Measurements from ENCODE around the gene ARHGAP31.
"Not testable (repeated sequence)": the region's sequence is repeated elsewhere in the genome, so short reads cannot be mapped to it uniquely, and the experiment has no call there.

ARHGAP31 gene

GRCh38 chr3:119315600-119316312, 21.6 kb downstream of the ARHGAP31 start:
- DNase-seq (ENCODE audit: extremely low spot score, insufficient read length, low read depth) = no peak
- no peak for FAIRE-seq

- DNase-seq (ENCODE audit: extremely low spot score, insufficient read length, low read depth) (no peak), FAIRE-seq (no peak)
Measured at GRCh38 chr3:119316313-119316670, 22.1 kb downstream of the ARHGAP31 start.

- DNase-seq (ENCODE audit: extremely low spot score, insufficient read length, low read depth) (no peak), FAIRE-seq (no peak)
Measured at GRCh38 chr3:119318876-119319275, 24.7 kb downstream of the ARHGAP31 start.

GRCh38 chr3:119319311-119319710, 25.1 kb downstream of the ARHGAP31 start:
- FAIRE-seq = no peak

GRCh38 chr3:119320785-119321184, 26.6 kb downstream of the ARHGAP31 start:
- peak; percentile 66 for FAIRE-seq
- not testable (repeated sequence) for DNase-seq (ENCODE audit: extremely low spot score, insufficient read length, low read depth)

More at GRCh38 chr3:119319311-119319710, 25.1 kb downstream of the ARHGAP31 start:
- DNase-seq (ENCODE audit: extremely low spot score, insufficient read length, low read depth) = no peak

GRCh38 chr3:119322021-119322834, 28.0 kb downstream of the ARHGAP31 start:
- FAIRE-seq (peak; percentile 5), DNase-seq (ENCODE audit: extremely low spot score, insufficient read length, low read depth) (no peak)

- peak; percentile 97 for FAIRE-seq
- peak; percentile 76 for DNase-seq (ENCODE audit: extremely low spot score, insufficient read length, low read depth)
Measured at GRCh38 chr3:119322835-119323722, 28.9 kb downstream of the ARHGAP31 start.

GRCh38 chr3:119323723-119324085, 29.5 kb downstream of the ARHGAP31 start:
- FAIRE-seq = no peak

GRCh38 chr3:119324899-119325298, 30.7 kb downstream of the ARHGAP31 start:
- FAIRE-seq (peak; percentile 78), DNase-seq (ENCODE audit: extremely low spot score, insufficient read length, low read depth) (no peak)

More at GRCh38 chr3:119323723-119324085, 29.5 kb downstream of the ARHGAP31 start:
- no peak for DNase-seq (ENCODE audit: extremely low spot score, insufficient read length, low read depth)

GRCh38 chr3:119326976-119327375, 32.8 kb downstream of the ARHGAP31 start:
- FAIRE-seq (peak; percentile 60), DNase-seq (ENCODE audit: extremely low spot score, insufficient read length, low read depth) (no peak)

GRCh38 chr3:119329551-119329950, 35.4 kb downstream of the ARHGAP31 start:
- DNase-seq (ENCODE audit: extremely low spot score, insufficient read length, low read depth) = no peak
- no peak for FAIRE-seq

- FAIRE-seq (no peak), DNase-seq (ENCODE audit: extremely low spot score, insufficient read length, low read depth) (no peak)
Measured at GRCh38 chr3:119330181-119330580, 36.0 kb downstream of the ARHGAP31 start.

- DNase-seq (ENCODE audit: extremely low spot score, insufficient read length, low read depth) (no peak), FAIRE-seq (no peak)
Measured at GRCh38 chr3:119330858-119331257, 36.7 kb downstream of the ARHGAP31 start.

- FAIRE-seq (no peak), DNase-seq (ENCODE audit: extremely low spot score, insufficient read length, low read depth) (no peak)
Measured at GRCh38 chr3:119331661-119332060, 37.5 kb downstream of the ARHGAP31 start.

- FAIRE-seq (no peak), DNase-seq (ENCODE audit: extremely low spot score, insufficient read length, low read depth) (no peak)
Measured at GRCh38 chr3:119333773-119334509, 39.8 kb downstream of the ARHGAP31 start.

- FAIRE-seq (no peak), DNase-seq (ENCODE audit: extremely low spot score, insufficient read length, low read depth) (no peak)
Measured at GRCh38 chr3:119336823-119337222, 42.6 kb downstream of the ARHGAP31 start.

GRCh38 chr3:119337407-119337806, 43.2 kb downstream of the ARHGAP31 start:
- not testable (repeated sequence) for DNase-seq (ENCODE audit: extremely low spot score, insufficient read length, low read depth); FAIRE-seq

- DNase-seq (ENCODE audit: extremely low spot score, insufficient read length, low read depth) (no peak), FAIRE-seq (no peak)
Measured at GRCh38 chr3:119338754-119339153, 44.6 kb downstream of the ARHGAP31 start.

GRCh38 chr3:119340014-119340413, 45.8 kb downstream of the ARHGAP31 start:
- DNase-seq (ENCODE audit: extremely low spot score, insufficient read length, low read depth) = no peak
- FAIRE-seq = peak; percentile 80

- FAIRE-seq (no peak), DNase-seq (ENCODE audit: extremely low spot score, insufficient read length, low read depth) (no peak)
Measured at GRCh38 chr3:119340446-119340845, 46.3 kb downstream of the ARHGAP31 start.
